Measurements from ENCODE around the gene SNX19.

The SNX19 gene

GRCh38 chr11:130874396-130874795 lies 41.9 kb downstream of the SNX19 start:
- no peak overlapping the region for H3K27ac ChIP-seq (ENCODE audit: low read depth, low read length)

DNA sequence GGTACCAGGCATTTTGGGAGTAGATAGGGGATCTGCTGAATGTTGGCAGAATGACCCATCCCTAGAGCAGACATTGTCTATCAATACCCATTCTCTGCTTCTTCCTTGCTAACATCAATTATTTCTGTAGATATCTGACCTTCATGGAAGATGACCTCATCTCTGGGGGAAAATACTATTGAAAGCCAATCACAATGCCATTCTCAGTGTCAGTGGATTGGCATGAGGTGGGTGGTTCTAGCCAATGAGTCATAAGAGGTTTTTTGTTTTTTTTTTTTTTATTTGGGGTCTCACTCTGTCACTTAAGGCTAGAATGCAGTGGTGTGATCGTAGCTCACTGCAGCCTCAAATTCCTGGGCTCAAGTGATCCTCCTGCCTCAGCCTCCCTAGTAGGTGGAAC lies 42.5 kb downstream of the SNX19 start:
- TF ChIP-seq, protein P1, sequence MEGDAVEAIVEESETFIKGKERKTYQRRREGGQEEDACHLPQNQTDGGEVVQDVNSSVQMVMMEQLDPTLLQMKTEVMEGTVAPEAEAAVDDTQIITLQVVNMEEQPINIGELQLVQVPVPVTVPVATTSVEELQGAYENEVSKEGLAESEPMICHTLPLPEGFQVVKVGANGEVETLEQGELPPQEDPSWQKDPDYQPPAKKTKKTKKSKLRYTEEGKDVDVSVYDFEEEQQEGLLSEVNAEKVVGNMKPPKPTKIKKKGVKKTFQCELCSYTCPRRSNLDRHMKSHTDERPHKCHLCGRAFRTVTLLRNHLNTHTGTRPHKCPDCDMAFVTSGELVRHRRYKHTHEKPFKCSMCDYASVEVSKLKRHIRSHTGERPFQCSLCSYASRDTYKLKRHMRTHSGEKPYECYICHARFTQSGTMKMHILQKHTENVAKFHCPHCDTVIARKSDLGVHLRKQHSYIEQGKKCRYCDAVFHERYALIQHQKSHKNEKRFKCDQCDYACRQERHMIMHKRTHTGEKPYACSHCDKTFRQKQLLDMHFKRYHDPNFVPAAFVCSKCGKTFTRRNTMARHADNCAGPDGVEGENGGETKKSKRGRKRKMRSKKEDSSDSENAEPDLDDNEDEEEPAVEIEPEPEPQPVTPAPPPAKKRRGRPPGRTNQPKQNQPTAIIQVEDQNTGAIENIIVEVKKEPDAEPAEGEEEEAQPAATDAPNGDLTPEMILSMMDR (IDR thresholded peaks at IDR 0.05; ENCODE audit: insufficient read depth, low read length, poor library complexity, severe bottlenecking), result no peak
- TF ChIP-seq EZH2phosphoT487 (conservative IDR thresholded peaks at IDR 0.05; ENCODE audit: low read length), result no peak
- H3K36me3 ChIP-seq (ENCODE audit: low read length), result no peaks in the 10 kb centered on the region
- H3K4me3 ChIP-seq (ENCODE audit: insufficient read depth, low read length, poor library complexity, severe bottlenecking), result no peak overlapping the region
- no peaks in the 10 kb centered on the region for H3F3A ChIP-seq (ENCODE audit: insufficient read depth)
- no peak overlapping the region for H3K4me2 ChIP-seq (ENCODE audit: low read depth, low read length, poor library complexity, severe bottlenecking)
- H3K27ac ChIP-seq (ENCODE audit: low read depth, low read length), result no peak overlapping the region
- H3K79me2 ChIP-seq (ENCODE audit: insufficient read depth, low read length), result no peaks in the 10 kb centered on the region
- H3K9ac ChIP-seq (ENCODE audit: low read length), result no peak overlapping the region
- H3K9me3 ChIP-seq (ENCODE audit: insufficient read depth, low read length), result no peaks in the 10 kb centered on the region
- H4K20me1 ChIP-seq (ENCODE audit: low read depth, low read length), result no peaks in the 10 kb centered on the region
- no peaks in the 10 kb centered on the region for H3K9me2 ChIP-seq (replicated peaks; ENCODE audit: insufficient read depth, low read length)
- H3K27me3 ChIP-seq (ENCODE audit: low read length), result no peaks in the 10 kb centered on the region
- H2AFZ ChIP-seq (ENCODE audit: low read depth, low read length, severe bottlenecking), result no peak overlapping the region

More at GRCh38 chr11:130874396-130874795, 41.9 kb downstream of the SNX19 start:
- Histone ChIP-seq H2AFZ (ENCODE audit: low read depth, low read length, severe bottlenecking) (no peak overlapping the region), H3K4me3 (ENCODE audit: insufficient read depth, low read length, poor library complexity, severe bottlenecking) (no peak overlapping the region), H3K27me3 (ENCODE audit: low read length) (no peaks in the 10 kb centered on the region), H3K9ac (ENCODE audit: low read length) (no peak overlapping the region), H3K9me2 (replicated peaks; ENCODE audit: insufficient read depth, low read length) (no peaks in the 10 kb centered on the region), H3K4me2 (ENCODE audit: low read depth, low read length, poor library complexity, severe bottlenecking) (no peak overlapping the region), H3K36me3 (ENCODE audit: low read length) (no peaks in the 10 kb centered on the region), H4K20me1 (ENCODE audit: low read depth, low read length) (no peaks in the 10 kb centered on the region), H3F3A (ENCODE audit: insufficient read depth) (no peaks in the 10 kb centered on the region), H3K9me3 (ENCODE audit: insufficient read depth, low read length) (no peaks in the 10 kb centered on the region), H3K79me2 (ENCODE audit: insufficient read depth, low read length) (no peaks in the 10 kb centered on the region)
- TF ChIP-seq, protein P1 (IDR thresholded peaks at IDR 0.05; ENCODE audit: insufficient read depth, low read length, poor library complexity, severe bottlenecking), result no peak
- TF ChIP-seq EZH2phosphoT487 (conservative IDR thresholded peaks at IDR 0.05; ENCODE audit: low read length), result no peak

DNA sequence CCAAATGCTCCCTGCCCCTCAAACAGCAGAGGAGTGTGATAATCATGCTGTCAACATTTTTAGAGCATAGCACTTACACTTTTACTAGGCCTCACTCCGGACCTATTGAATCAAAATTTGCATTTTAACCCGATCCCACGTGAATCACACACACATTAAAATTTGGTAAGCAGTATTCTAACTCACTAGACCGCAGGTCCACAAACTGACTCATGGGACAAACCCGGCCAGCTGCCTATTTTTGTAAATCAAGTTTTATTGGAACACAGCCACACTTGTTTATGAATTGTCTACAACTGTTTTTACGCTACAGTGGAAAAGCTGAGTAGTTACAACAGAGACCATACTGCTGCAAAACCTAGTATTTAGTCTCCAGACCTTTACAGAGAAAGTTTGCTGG lies 43.3 kb downstream of the SNX19 start:
- H3K79me2 ChIP-seq (ENCODE audit: insufficient read depth, low read length), result no peaks in the 10 kb centered on the region
- H3K27ac ChIP-seq (ENCODE audit: low read depth, low read length), result no peak overlapping the region
- no peak overlapping the region for H3K4me3 ChIP-seq (ENCODE audit: insufficient read depth, low read length, poor library complexity, severe bottlenecking)
- no peak for TF ChIP-seq EZH2phosphoT487 (conservative IDR thresholded peaks at IDR 0.05; ENCODE audit: low read length)
- TF ChIP-seq, protein P1 (IDR thresholded peaks at IDR 0.05; ENCODE audit: insufficient read depth, low read length, poor library complexity, severe bottlenecking), result no peak
- no peak overlapping the region for H3K4me2 ChIP-seq (ENCODE audit: low read depth, low read length, poor library complexity, severe bottlenecking)
- no peaks in the 10 kb centered on the region for H3K9me3 ChIP-seq (ENCODE audit: insufficient read depth, low read length)
- no peaks in the 10 kb centered on the region for H3K36me3 ChIP-seq (ENCODE audit: low read length)
- no peak overlapping the region for H2AFZ ChIP-seq (ENCODE audit: low read depth, low read length, severe bottlenecking)
- no peaks in the 10 kb centered on the region for H4K20me1 ChIP-seq (ENCODE audit: low read depth, low read length)
- H3F3A ChIP-seq (ENCODE audit: insufficient read depth), result no peaks in the 10 kb centered on the region
- no peaks in the 10 kb centered on the region for H3K27me3 ChIP-seq (ENCODE audit: low read length)
- H3K9ac ChIP-seq (ENCODE audit: low read length), result no peak overlapping the region
- no peaks in the 10 kb centered on the region for H3K9me2 ChIP-seq (replicated peaks; ENCODE audit: insufficient read depth, low read length)
